Measurements from ENCODE around the gene VASN.

VASN gene

DNA sequence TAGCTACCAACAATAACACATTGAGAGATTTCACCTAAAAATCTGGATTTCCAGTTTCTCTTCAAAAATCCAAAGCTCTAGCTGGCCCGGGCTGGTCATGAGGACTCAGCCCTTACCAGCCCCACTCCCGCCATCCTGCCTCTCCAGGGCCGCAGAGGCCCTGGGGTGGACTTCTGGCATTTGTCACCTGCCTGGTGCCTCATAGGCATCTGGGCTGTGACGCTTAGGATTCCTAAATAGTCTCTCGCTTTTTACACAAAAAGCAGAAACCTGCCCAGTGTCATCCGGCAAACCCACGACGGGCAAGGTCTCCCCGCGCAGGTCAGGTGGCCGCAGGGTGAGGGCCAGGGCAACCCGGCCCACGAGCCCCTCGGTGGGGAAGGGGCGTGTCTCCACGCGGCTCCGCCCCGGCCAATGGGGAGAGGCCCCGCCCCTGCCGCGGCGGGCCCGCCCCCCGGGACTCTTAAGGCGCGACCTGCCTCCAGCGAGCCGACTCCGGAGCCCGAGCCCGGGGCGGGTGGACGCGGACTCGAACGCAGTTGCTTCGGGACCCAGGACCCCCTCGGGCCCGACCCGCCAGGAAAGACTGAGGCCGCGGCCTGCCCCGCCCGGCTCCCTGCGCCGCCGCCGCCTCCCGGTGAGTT lies at the start of gene VASN:
TSS of gene VASN (plus strand) at position 492 of the 644 bp plus-strand sequence. CDS start 9,030 bp downstream, outside the sequence.
- peak; percentile 91 for DNase-seq (ENCODE audit: low spot score)
- POLR2A ChIA-PET (ENCODE audit: low non-redundant PET): no interaction called here
- TF ChIP-seq, protein P1, sequence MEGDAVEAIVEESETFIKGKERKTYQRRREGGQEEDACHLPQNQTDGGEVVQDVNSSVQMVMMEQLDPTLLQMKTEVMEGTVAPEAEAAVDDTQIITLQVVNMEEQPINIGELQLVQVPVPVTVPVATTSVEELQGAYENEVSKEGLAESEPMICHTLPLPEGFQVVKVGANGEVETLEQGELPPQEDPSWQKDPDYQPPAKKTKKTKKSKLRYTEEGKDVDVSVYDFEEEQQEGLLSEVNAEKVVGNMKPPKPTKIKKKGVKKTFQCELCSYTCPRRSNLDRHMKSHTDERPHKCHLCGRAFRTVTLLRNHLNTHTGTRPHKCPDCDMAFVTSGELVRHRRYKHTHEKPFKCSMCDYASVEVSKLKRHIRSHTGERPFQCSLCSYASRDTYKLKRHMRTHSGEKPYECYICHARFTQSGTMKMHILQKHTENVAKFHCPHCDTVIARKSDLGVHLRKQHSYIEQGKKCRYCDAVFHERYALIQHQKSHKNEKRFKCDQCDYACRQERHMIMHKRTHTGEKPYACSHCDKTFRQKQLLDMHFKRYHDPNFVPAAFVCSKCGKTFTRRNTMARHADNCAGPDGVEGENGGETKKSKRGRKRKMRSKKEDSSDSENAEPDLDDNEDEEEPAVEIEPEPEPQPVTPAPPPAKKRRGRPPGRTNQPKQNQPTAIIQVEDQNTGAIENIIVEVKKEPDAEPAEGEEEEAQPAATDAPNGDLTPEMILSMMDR (conservative IDR thresholded peaks at IDR 0.05; ENCODE audit: low read depth): no peak
- CTCF ChIA-PET: interaction anchor here (2.8 kb wide), 1 partner anchor 31 kb away, joined by 13 read pairs; no protein-coding TSS in a partner anchor
- H3K27ac ChIP-seq: peak within 1 kb of the TSS; percentile 99

DNA sequence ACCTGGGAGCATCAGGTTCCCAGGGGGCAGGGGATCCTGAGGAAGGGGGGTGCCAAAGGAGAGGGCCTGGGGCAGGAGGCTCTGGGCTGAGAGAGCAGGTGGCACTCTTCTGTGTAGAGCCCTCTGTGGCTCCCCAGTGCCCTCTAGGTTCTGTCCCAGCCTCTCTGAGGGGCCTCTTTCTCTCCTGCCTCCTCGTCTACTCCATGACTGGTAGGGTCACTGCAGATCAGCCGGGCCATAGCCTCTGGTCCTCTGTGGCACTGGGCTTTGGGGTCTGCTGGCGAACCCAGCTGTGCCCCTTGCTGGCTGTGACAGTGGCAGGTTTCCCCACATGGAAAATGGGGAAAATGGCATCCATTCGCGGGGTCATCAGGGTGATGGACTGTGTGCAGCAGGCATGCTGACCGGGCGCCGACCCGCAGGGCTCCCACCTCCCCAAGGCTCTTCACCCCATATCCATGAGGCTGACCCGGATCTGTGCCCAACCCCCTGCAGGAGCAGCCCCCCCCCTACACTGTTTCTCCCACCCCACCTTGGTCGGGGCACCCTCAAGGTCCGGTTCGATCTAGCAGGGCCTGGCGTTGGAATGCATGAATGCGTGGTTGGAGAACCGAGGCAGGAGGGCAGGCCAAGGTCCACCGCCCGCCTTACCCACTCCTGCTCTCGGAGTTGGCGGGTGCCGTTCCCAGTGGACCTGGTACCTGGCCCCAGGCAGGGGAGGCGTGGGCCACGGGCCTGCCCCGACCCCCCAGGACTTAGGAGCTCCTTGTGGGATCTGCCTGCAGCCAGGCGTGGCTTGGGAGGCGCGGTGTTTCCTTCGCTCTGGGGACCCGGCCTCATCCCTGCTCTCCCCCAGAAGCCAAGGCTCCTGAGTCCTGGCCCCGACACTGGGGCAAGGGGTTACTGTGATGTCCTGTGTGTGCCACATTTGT lies 49.3 kb upstream of the VASN start:
- TF ChIP-seq, protein P1 (conservative IDR thresholded peaks at IDR 0.05; ENCODE audit: low read depth): no peak
- ChIA-PET CTCF (interaction anchor here (0.8 to 1.2 kb wide), 4 partner anchors 13 to 80 kb away, joined by 3 to 6 read pairs (median 5); partner anchors contain the start of gene TFAP4), POLR2A (ENCODE audit: low non-redundant PET) (no interaction called here)
- DNase-seq (ENCODE audit: low spot score): no peak
- peak overlapping the region; percentile 97 for H3K27ac ChIP-seq

DNA sequence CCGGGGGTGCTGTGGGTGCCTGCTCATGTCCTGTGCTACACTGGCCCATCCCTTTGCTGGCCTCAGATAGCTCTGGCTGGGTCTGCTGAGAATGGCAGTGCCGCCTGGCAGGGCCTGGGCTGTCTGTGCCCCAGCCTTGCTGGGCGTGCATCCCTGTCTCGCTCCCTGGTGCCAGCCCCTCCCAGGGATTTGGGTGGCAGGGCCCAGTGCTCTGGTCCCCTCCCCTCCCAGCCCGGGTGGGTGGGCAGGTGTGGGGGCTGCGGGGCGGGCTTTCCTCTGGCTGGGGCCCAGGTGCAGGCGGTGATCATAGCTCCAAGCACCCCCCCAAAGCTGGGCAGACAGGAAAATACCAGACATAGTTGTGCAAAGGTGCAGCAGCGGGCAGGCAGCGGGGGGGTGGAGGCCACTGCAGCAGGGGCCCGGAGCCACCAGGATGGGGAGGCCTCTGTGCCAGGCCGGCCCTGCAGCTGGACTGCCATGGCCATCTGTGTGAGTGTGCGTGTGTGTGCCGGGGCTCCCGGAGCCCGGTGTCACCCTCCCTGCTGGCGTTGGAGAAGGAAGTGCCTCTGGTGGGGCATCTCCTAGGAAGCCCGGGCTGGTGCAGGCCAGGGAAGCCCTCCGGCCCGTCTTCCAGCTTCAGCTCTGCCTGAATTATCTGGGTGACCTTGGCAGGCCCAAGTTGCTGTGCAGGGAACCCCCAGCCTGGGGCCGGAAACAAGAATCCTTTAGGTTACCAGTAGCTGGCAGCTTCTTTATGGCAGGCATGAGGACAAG lies 48.4 kb upstream of the VASN start:
- peak; percentile 76 for DNase-seq (ENCODE audit: low spot score)
- CTCF ChIA-PET: interaction anchor here (0.8 to 1.2 kb wide), 3 partner anchors 14 to 79 kb away, joined by 3 to 6 read pairs (median 6); partner anchors contain the start of gene TFAP4
- TF ChIP-seq, protein P1 (conservative IDR thresholded peaks at IDR 0.05; ENCODE audit: low read depth): no peak
- POLR2A ChIA-PET (ENCODE audit: low non-redundant PET): no interaction called here
- peak overlapping the region; percentile 97 for H3K27ac ChIP-seq

DNA sequence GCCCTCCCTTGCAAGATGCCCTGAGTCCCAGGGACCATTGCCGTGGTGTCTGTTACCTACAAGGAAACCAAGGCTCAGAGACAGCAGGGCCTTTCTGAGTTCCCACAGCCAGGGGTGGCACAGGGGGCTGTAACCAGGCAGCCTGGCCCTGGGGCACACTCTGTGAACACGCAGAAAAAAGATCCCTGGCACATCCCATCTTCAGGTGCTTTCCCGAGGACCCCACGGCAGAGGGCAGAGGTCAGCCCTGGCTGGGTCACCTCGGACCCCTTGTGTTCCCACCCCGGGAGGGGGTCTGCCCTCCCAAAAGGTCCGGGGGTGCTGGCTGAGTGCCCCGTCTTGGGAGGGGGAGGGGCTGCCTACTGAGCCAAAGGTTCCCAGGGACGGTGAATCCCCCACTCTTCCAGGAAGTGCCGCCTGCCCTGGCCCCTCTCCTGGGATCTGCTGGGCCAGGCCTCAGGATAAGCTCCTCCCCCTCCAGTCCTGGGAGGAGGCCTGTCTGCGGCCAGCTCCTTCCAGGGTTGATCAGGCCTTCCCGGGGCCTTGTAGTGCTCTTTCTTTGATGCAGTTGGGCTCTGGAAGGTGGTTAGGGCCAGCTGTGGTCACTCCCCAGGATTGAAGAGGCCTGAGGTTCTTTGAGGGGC lies 47.7 kb upstream of the VASN start:
- ChIA-PET POLR2A (ENCODE audit: low non-redundant PET) (interaction anchor here (0.5 kb wide), 1 partner anchor 26 kb away, joined by 3 read pairs; no protein-coding TSS in a partner anchor), CTCF (interaction anchor here (0.6 to 1.2 kb wide), 3 partner anchors 14 to 791 kb away, joined by 3 to 6 read pairs (median 5); no protein-coding TSS in a partner anchor)
- no peak for DNase-seq (ENCODE audit: low spot score)
- peak overlapping the region; percentile 97 for H3K27ac ChIP-seq
- TF ChIP-seq, protein P1 (conservative IDR thresholded peaks at IDR 0.05; ENCODE audit: low read depth): no peak

DNA sequence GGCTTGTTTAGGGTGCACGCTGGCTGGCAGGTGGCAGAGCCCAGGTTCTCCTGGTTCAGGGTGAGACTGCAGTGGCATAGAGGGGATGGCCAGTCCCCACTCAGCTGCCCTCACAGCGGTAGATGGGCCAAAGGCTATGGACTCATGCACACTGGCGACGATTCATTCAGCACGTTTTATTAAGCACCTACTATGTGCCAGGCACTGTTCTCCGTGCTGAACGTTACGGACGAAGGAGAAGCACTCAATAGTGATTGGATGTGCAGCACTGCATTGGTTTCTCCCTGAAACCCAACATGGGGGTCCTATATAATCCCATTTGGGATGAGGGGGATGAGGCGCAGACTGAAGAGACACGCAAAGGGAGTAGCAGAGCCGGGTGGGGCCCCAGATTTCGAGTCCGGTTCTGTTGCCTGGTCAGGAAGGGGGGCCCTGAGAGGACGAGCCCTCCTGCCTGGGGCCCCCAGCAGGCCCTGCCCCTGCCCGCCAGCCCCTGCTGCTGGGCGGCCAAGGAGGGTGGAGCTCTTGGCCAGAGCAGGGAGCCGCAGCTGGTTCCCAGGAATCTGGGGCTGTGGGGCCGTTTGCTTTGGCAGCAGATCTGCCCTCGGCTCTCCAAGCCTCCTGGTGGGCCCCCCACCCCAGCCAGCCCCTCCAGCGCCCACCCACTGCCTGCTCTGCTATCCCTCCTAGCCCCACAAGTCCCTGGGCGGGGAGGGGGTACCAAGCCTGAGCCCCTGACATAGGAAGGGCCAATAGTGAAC lies 47.0 kb upstream of the VASN start:
- ChIA-PET POLR2A (ENCODE audit: low non-redundant PET) (interaction anchor here (0.5 to 0.6 kb wide), 2 partner anchors 25 to 145 kb away, joined by 3 to 4 read pairs; no protein-coding TSS in a partner anchor), CTCF (interaction anchor here (0.6 to 0.7 kb wide), 2 partner anchors 39 to 792 kb away, joined by 3 to 5 read pairs; no protein-coding TSS in a partner anchor)
- peak overlapping the region; percentile 97 for H3K27ac ChIP-seq
- no peak for DNase-seq (ENCODE audit: low spot score)
- TF ChIP-seq, protein P1 (conservative IDR thresholded peaks at IDR 0.05; ENCODE audit: low read depth): no peak

Measured in RWPE1 (cell line).